Keratinocyte (primary cell): Measurements from ENCODE around the gene NUP214.

Experiments used
- CTCF ChIP-seq, 3 experiments: IDR thresholded peaks in 1 of 3; conservative IDR thresholded peaks in 1 of 3; optimal IDR thresholded peaks in 1 of 3; 2 replicates in 2 of 3; 3 replicates in 1 of 3; pipeline versions ENCODE3 to v1.5.1; 2011; ENCODE audit warnings: low read length in 3 of 3, mild to moderate bottlenecking in 3 of 3, moderate library complexity in 2 of 3, control low read depth in 1 of 3, inconsistent platforms in 1 of 3; ENCODE audit not compliant: insufficient read depth in 2 of 3; ENCODE audit errors: extremely low read depth in 1 of 3
- EZH2 ChIP-seq: IDR thresholded peaks from one replicate; pipeline ENCODE4 v1.6.1; 2012; ENCODE audit warnings: inconsistent platforms, mild to moderate bottlenecking, low read length, moderate library complexity

GRCh38 chr9:131085370-131086122 lies 39.8 kb upstream of the NUP214 start:
- no peak for TF ChIP-seq CTCF (optimal IDR thresholded peaks at IDR 0.05 in 1 of 3, IDR thresholded peaks at IDR 0.05 in 1 of 3, conservative IDR thresholded peaks at IDR 0.05 in 1 of 3; ENCODE audit: extremely low read depth in 1 of 3, insufficient read depth in 2 of 3, low read length in 3 of 3)
- no peak for TF ChIP-seq EZH2
